Breast epithelium (tissue), 4 donors: Measurements from ENCODE around the gene RBM19. TPM values are rescaled to one million over a fixed set of nuclear protein-coding genes. Genes with fewer than 3 reads are reported as not detected.

ENCODE experiments used
- DNase-seq, 2 donors: peaks; one replicate each; pipeline ENCODE4 v3.0.0-alpha.2; 2019; ENCODE audit warnings: low spot score in 2 of 2
- H3K27ac ChIP-seq, 2 donors: fragments of 200-600 bp; sonication (generic) in 1 of 2; one replicate each; pipeline ENCODE4 v1.5.1; 2016 to 2019; ENCODE audit warnings: mild to moderate bottlenecking in 1 of 2
- H3K27me3 ChIP-seq, 2 donors: fragments of 200-600 bp; sonication (generic) in 1 of 2; one replicate each; pipeline versions ENCODE4 v1.5.1 to v1.6.0; 2017 to 2019; ENCODE audit warnings: control low read depth in 1 of 2, mild to moderate bottlenecking in 1 of 2
- H3K36me3 ChIP-seq: fragments of 200-600 bp; one replicate; pipeline ENCODE4 v1.5.1; 2019
- H3K4me1 ChIP-seq, 2 donors: fragments of 200-600 bp; sonication (generic); one replicate each; pipeline ENCODE4 v1.5.1; 2016 to 2019; ENCODE audit warnings: control low read depth in 1 of 2
- H3K4me3 ChIP-seq, 3 donors: fragments of 200-600 bp; sonication (generic); 1 replicate in 2 of 3; 2 replicates in 1 of 3; pipeline ENCODE4 v1.5.1; 2016 to 2019; ENCODE audit warnings: mild to moderate bottlenecking in 3 of 3, moderate library complexity in 2 of 3
- H3K9me3 ChIP-seq, 2 donors: fragments of 200-600 bp; sonication (generic) in 1 of 2; one replicate each; pipeline ENCODE4 v1.5.1; 2016 to 2019; ENCODE audit warnings: control low read depth in 1 of 2
- POLR2A ChIP-seq: fragments of 450-650 bp; IDR thresholded peaks from one replicate; pipeline ENCODE4 v1.6.1; 2016; ENCODE audit warnings: antibody characterized with exemption, mild to moderate bottlenecking, moderate library complexity
- POLR2AphosphoS5 ChIP-seq, 3 donors: sonication (generic); formaldehyde crosslinking; IDR thresholded peaks; one replicate each; pipeline ENCODE4 v1.6.1; 2017; ENCODE audit warnings: antibody characterized with exemption in 3 of 3
- intact Hi-C: fragments of 100-400 bp; cut with DNase I; formaldehyde crosslinking; loops from one replicate; pipeline ENCODE4 v1.15.1; 2023; ENCODE audit warnings: low total_unique reads
- total RNA-seq, 3 donors: library from RNA; depleted of rRNA; stranded (reverse); fragments of >200 nt; gene quantifications; one replicate each; pipeline ENCODE4 v1.1.0, GENCODE V29; 2016
- TF ChIP-seq, protein P1 (sequence below), 3 donors: fragments of 450-650 bp; IDR thresholded peaks; one replicate each; pipeline ENCODE4 v1.5.1; 2016 to 2017; ENCODE audit warnings: antibody characterized with exemption in 3 of 3, mild to moderate bottlenecking in 3 of 3, moderate library complexity in 3 of 3

The RBM19 gene
- total RNA-seq, 3 donors from 2014 or later: 28.8 to 43.3 (median 42.6) TPM

DNA sequence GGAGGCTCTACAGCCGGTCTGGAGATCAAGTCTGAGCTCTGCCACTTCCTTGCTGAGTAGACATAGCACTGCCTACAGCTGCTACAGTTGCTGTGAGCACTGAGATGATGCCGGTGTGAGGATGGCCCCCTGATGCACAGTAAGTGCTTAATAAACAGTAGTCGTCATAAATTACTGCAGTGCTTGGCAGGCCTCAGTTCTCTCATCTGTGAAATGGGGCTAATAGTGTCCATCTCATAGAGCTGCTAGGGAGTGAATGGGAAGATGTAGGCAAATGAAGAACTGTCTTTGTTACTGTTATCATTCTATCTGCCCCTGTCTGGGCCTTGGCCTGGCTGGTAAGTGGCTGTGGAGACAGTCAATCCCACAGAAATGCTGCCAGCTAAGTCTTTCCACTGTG, 124.3 kb downstream of the RBM19 start:
- TF ChIP-seq POLR2AphosphoS5 (IDR thresholded peaks at IDR 0.05) (no peak), POLR2A (no peak)
- TF ChIP-seq, protein P1, sequence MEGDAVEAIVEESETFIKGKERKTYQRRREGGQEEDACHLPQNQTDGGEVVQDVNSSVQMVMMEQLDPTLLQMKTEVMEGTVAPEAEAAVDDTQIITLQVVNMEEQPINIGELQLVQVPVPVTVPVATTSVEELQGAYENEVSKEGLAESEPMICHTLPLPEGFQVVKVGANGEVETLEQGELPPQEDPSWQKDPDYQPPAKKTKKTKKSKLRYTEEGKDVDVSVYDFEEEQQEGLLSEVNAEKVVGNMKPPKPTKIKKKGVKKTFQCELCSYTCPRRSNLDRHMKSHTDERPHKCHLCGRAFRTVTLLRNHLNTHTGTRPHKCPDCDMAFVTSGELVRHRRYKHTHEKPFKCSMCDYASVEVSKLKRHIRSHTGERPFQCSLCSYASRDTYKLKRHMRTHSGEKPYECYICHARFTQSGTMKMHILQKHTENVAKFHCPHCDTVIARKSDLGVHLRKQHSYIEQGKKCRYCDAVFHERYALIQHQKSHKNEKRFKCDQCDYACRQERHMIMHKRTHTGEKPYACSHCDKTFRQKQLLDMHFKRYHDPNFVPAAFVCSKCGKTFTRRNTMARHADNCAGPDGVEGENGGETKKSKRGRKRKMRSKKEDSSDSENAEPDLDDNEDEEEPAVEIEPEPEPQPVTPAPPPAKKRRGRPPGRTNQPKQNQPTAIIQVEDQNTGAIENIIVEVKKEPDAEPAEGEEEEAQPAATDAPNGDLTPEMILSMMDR (IDR thresholded peaks at IDR 0.05): no peak
- no peaks in the 10 kb centered on the region for H3K36me3 ChIP-seq
- intact Hi-C loops: no loop called here

DNA sequence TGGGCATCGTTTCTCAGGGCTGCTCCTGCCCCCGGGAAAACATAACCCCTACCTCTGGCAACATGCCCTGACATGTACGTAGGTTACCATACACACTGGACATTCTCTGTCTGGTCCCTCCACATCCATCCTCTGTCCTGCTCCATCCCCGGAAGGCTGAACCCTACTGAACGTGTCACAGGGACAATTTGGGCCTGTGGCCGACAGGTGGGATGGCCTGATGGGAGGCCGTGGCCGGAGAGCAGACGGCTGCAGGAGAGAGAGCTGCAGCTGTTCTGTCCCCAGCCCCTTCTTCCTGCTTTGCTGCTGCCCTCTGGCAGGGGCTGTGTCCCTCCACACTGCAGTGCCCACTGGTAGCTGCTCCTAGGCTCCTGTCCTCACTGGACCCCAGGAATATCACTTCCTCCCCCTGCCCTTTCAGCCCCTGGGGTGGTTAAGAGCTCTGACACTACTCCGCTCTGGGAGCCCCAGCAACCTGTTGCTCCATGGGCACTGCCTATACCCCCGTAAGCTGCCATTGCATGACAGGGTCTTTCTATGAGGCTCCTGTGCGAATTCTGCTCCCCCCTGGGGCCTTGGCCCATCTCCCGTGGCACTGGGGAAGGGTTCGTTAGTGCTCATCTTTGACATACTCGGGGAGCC, 125.6 kb downstream of the RBM19 start:
- H3K27ac ChIP-seq: no peak overlapping the region
- no peak for TF ChIP-seq POLR2A
- TF ChIP-seq, protein P1 (IDR thresholded peaks at IDR 0.05): no peak

More for the DNA sequence above, 124.3 kb downstream of the RBM19 start:
- Histone ChIP-seq H3K4me1 (no peaks in the 10 kb centered on the region), H3K27ac (no peak overlapping the region), H3K9me3 (no peaks in the 10 kb centered on the region), H3K27me3 (no peaks in the 10 kb centered on the region), H3K4me3 (no peak overlapping the region)
- no peak for DNase-seq

DNA sequence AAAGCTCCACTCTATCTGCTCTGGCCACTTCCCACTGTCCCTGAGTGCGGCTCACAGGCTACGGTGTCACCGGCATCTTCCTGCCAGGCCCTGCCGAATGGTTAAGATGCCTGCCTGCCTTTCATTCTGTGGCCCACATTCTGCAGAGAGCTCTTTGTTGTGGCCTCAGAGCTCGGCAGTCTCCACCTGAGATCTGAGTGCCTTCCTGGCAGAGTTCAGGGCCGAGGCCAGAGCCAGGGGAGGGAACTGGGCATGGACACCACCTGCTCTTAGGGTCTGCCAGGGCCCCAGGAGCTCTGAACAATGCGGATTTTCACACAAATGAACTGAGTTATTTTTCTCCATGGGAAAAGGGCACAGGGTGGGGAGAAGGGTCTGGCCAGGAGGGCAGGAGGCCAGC, 127.2 kb downstream of the RBM19 start:
- no peak for TF ChIP-seq POLR2A
- no peak for TF ChIP-seq POLR2AphosphoS5 (IDR thresholded peaks at IDR 0.05)

More for the DNA sequence above, 125.6 kb downstream of the RBM19 start:
- no peak overlapping the region for H3K4me3 ChIP-seq
- intact Hi-C loops: no loop called here
- DNase-seq: no peak
- H3K9me3 ChIP-seq: no peaks in the 10 kb centered on the region
- H3K36me3 ChIP-seq: no peaks in the 10 kb centered on the region
- no peaks in the 10 kb centered on the region for H3K4me1 ChIP-seq
- no peaks in the 10 kb centered on the region for H3K27me3 ChIP-seq

DNA sequence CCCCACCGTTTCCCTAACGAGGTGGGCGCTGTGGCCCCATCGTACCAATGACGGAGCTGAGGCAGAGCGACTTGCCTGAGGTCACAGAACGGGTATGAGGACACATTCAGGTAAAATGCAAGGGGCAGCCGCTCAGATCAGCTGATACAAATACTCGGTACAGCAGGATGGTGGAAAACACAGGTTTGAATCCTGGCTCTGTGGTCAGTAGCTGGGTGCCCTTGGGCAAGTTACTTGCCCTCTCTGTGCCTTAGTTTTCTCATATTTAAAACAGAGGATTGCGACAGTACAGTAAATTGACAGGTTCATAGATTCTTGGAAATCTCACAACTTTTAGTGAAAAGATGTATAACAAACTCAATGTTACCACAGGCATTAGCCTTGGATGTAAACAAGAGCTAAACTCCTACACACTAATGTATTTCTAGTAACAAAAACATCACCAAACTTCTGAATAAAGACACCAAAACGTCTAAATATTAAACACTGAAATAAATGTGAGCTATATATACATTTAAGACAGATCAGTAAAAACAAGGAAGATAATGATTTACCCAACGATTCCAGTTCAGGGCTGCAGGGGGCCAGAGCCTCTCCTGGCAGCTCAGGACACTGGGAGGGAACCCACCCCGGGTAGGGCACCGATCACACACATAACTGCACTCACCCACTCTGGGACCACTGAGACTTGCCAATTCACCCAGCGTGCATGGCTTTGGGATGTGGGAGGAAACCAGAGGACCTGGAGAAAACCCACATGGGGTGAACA, 128.4 kb downstream of the RBM19 start:
- Histone ChIP-seq H3K4me3 (no peak overlapping the region), H3K4me1 (no peaks in the 10 kb centered on the region), H3K36me3 (no peaks in the 10 kb centered on the region), H3K27me3 (no peaks in the 10 kb centered on the region), H3K27ac (no peak overlapping the region), H3K9me3 (no peaks in the 10 kb centered on the region)
- DNase-seq: no peak
- TF ChIP-seq, protein P1 (IDR thresholded peaks at IDR 0.05): no peak
- TF ChIP-seq POLR2A (no peak), POLR2AphosphoS5 (IDR thresholded peaks at IDR 0.05) (no peak)
- intact Hi-C loops: no loop called here

More for the DNA sequence above, 127.2 kb downstream of the RBM19 start:
- Histone ChIP-seq H3K27ac (no peak overlapping the region), H3K36me3 (no peaks in the 10 kb centered on the region), H3K27me3 (no peaks in the 10 kb centered on the region), H3K9me3 (no peaks in the 10 kb centered on the region), H3K4me3 (no peak overlapping the region), H3K4me1 (no peaks in the 10 kb centered on the region)
- DNase-seq: no peak
- intact Hi-C loops: no loop called here

DNA sequence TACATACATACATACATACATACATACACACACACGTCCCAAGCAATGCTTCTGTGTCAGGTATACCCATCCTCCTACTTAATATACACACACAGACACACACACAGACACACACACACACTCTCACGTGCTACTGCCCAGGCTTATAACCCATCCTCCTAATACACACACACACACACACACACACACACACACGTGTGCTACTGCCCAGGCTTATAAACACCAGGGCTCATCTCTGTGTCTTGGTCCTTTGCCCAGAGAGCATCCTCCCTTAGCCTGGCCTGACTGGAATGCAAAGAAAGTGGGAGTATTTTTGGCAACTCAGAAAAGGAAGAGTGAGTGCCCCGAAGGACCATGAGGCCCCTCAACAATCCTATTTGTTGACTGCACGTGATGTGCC, 129.0 kb downstream of the RBM19 start:
- Histone ChIP-seq H3K27ac (no peak overlapping the region), H3K4me3 (no peak overlapping the region), H3K4me1 (no peaks in the 10 kb centered on the region), H3K36me3 (no peaks in the 10 kb centered on the region), H3K27me3 (no peaks in the 10 kb centered on the region), H3K9me3 (no peaks in the 10 kb centered on the region)
- no peak for TF ChIP-seq POLR2A
- TF ChIP-seq, protein P1 (IDR thresholded peaks at IDR 0.05): no peak
- no peak for TF ChIP-seq POLR2AphosphoS5 (IDR thresholded peaks at IDR 0.05)
- intact Hi-C loops: no loop called here
- peak in 1 of 2 donors; percentile 20 for DNase-seq
